Measurements from ENCODE around the gene RAB33B.

Gene RAB33B

DNA sequence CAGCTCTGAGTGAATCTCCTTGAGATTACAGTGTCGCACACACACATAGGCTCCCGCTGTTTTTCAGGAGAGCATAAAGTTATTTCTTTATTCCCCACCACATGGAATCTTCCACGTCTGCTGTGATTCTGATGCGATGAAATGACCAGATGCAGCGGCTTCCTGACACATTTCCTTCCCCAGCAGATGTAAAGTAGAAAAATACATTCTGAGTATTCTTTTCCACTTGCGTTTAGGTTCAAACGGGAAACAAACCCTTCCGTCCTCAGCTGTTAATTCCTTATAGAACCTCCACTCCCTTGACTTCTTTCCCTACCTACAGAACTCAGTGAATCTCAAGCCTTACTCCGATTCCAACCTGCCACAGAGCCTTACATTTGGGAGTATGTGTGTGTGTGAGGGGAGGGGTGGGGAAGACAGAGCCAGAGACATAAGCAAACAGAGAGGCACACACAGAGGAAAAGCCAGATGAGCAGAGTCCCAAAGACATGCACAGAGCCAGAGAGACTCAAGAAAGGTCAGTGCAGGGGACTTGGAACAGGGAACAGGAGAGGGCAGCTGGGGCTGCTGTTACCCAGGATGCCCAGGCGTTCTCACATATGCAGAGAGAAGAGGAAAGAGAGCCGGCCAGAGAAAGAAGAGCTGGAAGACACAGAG is 54.8 kb downstream of the RAB33B start:
- Mint-ChIP-seq H3K4me1 (no peaks in the 10 kb centered on the region), H3K9me3 (no peaks in the 10 kb centered on the region), H3K27me3 (no peaks in the 10 kb centered on the region), H3K27ac (no peak overlapping the region), H3K4me3 (no peak overlapping the region), H3K36me3 (ENCODE audit: low read depth) (peaks cover 23% of the 10 kb centered on the region)
- DNase-seq (no peak), ATAC-seq (no peak)

DNA sequence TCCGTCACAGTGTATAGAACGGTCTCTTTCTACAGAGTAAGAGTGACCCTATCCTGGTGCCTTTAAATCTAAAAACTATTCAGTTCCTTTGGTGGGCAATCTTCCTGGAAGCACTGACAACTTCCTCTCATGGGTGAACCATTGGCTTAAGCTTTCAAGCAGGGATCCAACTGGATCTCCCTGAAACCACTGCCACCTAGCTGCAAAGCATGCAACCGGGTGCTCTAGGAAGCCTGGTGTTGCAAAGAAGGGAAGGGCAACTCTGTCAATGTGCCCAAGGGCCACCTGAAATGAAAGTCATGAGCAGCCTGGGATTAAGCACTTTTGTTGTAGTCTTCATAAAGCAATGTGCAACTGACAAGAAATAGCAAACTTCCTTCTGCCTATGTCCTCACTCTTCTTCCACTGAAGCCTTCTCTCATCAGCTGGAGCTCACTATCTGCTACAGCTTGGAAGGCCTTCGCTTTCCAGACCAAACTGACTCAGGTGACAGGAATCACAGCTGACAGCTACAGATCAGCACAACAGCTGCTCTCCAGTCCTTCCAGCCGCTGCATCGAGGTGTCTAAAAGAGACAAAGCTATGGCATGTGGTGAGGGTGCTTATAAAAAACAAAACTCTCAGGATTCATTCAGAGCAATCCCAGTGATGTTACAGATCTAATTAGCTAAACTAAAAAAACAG is 55.9 kb downstream of the RAB33B start:
- H3K4me1 Mint-ChIP-seq: no peaks in the 10 kb centered on the region
- DNase-seq (no peak), ATAC-seq (no peak)
- peaks cover 31% of the 10 kb centered on the region for H3K36me3 Mint-ChIP-seq (ENCODE audit: low read depth)
- no peak overlapping the region for H3K4me3 Mint-ChIP-seq
- H3K27ac Mint-ChIP-seq: no peak overlapping the region
- no peaks in the 10 kb centered on the region for H3K27me3 Mint-ChIP-seq
- H3K9me3 Mint-ChIP-seq: no peaks in the 10 kb centered on the region

DNA sequence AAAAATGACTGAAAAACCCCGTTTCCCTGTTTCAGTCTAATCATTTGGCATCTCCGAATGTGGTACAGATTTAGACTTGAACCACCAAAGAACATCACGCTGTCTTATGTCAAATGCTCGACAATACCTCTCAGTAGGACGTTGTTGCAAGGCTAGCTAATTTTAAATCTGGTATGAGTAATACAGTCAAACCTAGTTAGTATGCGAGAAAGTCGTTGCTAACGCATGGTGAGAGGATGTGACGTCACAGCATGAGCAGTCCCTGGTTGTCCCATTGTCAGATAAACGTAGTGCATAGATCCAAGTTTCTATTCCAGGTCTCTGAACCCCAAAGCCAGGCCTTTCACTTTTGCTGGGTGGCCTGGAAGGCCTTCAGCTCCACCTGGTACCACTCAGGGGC is 57.4 kb downstream of the RAB33B start:
- no peaks in the 10 kb centered on the region for H3K27me3 Mint-ChIP-seq
- DNase-seq (no peak), ATAC-seq (no peak)
- H3K27ac Mint-ChIP-seq: no peak overlapping the region
- H3K36me3 Mint-ChIP-seq (ENCODE audit: low read depth): peaks cover 37% of the 10 kb centered on the region
- H3K4me3 Mint-ChIP-seq: no peak overlapping the region
- H3K9me3 Mint-ChIP-seq: no peaks in the 10 kb centered on the region
- H3K4me1 Mint-ChIP-seq: no peaks in the 10 kb centered on the region

- ATAC-seq (no peak), DNase-seq (no peak)
- H3K27ac Mint-ChIP-seq: no peak overlapping the region
- H3K9me3 Mint-ChIP-seq: no peaks in the 10 kb centered on the region
- no peaks in the 10 kb centered on the region for H3K4me1 Mint-ChIP-seq
- H3K27me3 Mint-ChIP-seq: no peaks in the 10 kb centered on the region
- no peak overlapping the region for H3K4me3 Mint-ChIP-seq
- H3K36me3 Mint-ChIP-seq (ENCODE audit: low read depth): peaks cover 48% of the 10 kb centered on the region
Measured at GRCh38 chr4:139514382-139515059, 60.6 kb downstream of the RAB33B start.

DNA sequence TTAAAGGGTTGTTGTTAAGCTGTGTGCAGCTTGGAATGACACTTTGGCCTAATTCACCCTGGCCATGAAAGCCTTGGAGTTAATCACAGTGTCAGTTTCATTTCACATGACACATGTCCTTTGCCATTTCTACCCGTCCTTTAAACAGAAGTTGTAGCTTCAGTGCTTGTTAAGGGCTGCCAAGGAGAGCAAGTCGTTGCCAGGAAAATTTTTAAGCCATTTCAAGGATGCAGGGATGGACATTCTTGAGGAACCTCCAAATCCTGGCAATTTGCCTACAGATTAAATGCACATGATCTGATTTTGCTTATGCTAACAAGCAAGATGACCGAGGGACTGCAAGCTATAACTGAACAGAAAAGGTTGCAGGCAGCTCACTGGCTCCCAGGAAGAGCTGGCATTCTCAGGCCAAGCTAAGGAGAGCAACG is 61.6 kb downstream of the RAB33B start:
- Mint-ChIP-seq H3K9me3 (no peaks in the 10 kb centered on the region), H3K4me3 (no peak overlapping the region), H3K27me3 (no peaks in the 10 kb centered on the region), H3K27ac (no peak overlapping the region), H3K4me1 (no peaks in the 10 kb centered on the region), H3K36me3 (ENCODE audit: low read depth) (peaks cover 48% of the 10 kb centered on the region)
- ATAC-seq (no peak), DNase-seq (no peak)

DNA sequence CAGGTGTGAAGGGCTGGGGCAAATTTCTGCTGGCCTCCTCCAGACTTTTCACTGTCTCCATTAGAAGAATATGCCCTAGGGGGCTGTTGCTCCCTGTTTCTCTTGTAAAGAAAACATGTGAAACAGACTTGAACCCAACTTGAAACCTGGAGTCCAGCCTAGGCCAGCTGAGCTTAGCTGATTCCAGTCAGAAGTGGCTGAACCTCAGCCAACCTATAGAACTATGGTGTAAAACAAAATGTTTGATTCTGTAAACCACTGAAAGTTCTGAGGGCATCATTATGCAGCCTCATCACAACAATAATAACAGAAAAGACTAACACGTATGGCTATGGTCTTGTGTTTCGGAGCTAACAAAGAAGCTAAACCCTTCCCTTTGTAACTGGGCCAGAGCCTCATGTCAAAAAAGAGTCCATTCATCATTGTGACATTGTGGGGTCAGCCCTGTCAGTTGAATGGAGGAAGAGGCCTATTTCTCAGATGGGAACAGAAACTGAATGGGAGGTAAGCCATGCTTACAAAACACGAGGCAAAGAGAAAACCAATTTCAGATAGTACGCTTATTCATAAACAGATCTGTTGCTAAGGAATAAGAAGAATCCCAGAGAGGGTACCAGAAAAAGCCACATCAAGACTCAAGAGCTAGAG is 68.0 kb downstream of the RAB33B start:
- ATAC-seq (no peak), DNase-seq (no peak)
- Mint-ChIP-seq H3K36me3 (ENCODE audit: low read depth) (peaks cover 49% of the 10 kb centered on the region), H3K27me3 (no peaks in the 10 kb centered on the region), H3K4me3 (no peak overlapping the region), H3K27ac (no peak overlapping the region), H3K9me3 (no peaks in the 10 kb centered on the region), H3K4me1 (peaks cover 10% of the 10 kb centered on the region)

- no peak overlapping the region for H3K27ac Mint-ChIP-seq
Measured at GRCh38 chr4:139522457-139522856, 68.5 kb downstream of the RAB33B start.

DNA sequence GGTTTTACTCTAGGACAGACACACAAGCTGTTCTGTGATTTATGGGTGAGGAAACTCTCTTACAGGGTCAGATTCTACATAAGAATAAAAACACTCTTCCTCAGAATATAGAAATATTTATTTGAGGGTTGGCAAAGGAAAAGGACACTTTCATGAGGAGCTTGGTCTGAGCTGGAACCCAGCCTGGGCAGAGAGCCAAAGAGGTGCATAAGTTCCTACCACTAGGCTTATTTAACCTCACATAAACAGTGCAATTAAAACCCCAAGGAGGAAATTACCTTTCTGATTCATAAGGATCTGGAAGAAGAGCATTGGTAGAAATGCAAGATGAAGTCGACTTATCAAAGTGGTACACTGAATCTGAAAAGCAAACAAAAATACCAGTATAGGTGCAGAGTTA is 69.2 kb downstream of the RAB33B start:
- Mint-ChIP-seq H3K9me3 (no peaks in the 10 kb centered on the region), H3K27me3 (no peaks in the 10 kb centered on the region), H3K4me3 (no peak overlapping the region), H3K27ac (no peak overlapping the region), H3K4me1 (peaks cover 10% of the 10 kb centered on the region), H3K36me3 (ENCODE audit: low read depth) (peaks cover 45% of the 10 kb centered on the region)
- ATAC-seq (no peak), DNase-seq (no peak)

More at GRCh38 chr4:139522457-139522856, 68.5 kb downstream of the RAB33B start:
- Mint-ChIP-seq H3K36me3 (ENCODE audit: low read depth) (peaks cover 46% of the 10 kb centered on the region), H3K27me3 (no peaks in the 10 kb centered on the region), H3K4me3 (no peak overlapping the region), H3K9me3 (no peaks in the 10 kb centered on the region), H3K4me1 (peaks cover 10% of the 10 kb centered on the region)
- DNase-seq (no peak), ATAC-seq (no peak)

- peaks cover 45% of the 10 kb centered on the region for H3K36me3 Mint-ChIP-seq (ENCODE audit: low read depth)
- peaks cover 10% of the 10 kb centered on the region for H3K4me1 Mint-ChIP-seq
- DNase-seq: no peak
- H3K27ac Mint-ChIP-seq: no peak overlapping the region
- no peaks in the 10 kb centered on the region for H3K9me3 Mint-ChIP-seq
- no peaks in the 10 kb centered on the region for H3K27me3 Mint-ChIP-seq
- ATAC-seq: no peak
- no peak overlapping the region for H3K4me3 Mint-ChIP-seq
Measured at GRCh38 chr4:139524062-139524631, 70.2 kb downstream of the RAB33B start.

DNA sequence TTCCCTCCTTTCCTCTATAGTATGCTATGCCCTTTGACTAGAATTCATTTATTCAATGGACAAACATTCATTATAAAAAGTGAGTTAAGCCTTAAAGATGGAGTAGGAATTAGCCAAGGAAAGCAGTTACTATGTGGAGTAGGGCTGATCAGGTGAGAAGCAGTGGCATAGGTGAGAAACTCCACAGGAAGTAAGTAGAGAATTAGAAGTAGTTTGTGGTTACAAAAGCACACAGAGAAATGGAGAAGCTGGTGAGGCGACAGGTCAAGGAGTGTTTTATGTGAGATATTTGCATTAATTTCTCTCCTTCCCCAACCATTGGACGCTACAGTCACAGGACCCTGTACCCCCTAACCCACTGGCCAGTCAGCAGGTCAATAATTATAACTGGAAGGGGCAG is 71.5 kb downstream of the RAB33B start:
- H3K27me3 Mint-ChIP-seq: no peaks in the 10 kb centered on the region
- peaks cover 10% of the 10 kb centered on the region for H3K4me1 Mint-ChIP-seq
- peaks cover 45% of the 10 kb centered on the region for H3K36me3 Mint-ChIP-seq (ENCODE audit: low read depth)
- H3K4me3 Mint-ChIP-seq: no peak overlapping the region
- ATAC-seq (no peak), DNase-seq (no peak)
- no peaks in the 10 kb centered on the region for H3K9me3 Mint-ChIP-seq
- no peak overlapping the region for H3K27ac Mint-ChIP-seq
